Muscle layer of colon (tissue), 2 donors: ENCODE results near the gene SLC12A4.
"Not testable (repeated sequence)": the region's sequence is repeated elsewhere in the genome, so short reads cannot be mapped to it uniquely, and the experiment has no call there.

Experiments used
- H3K27ac ChIP-seq: one replicate; pipeline ENCODE4 v1.7.0; 2013; ENCODE audit warnings: low read depth, mild to moderate bottlenecking, low read length, moderate library complexity
- H3K27me3 ChIP-seq, 2 donors: one replicate each; pipeline ENCODE4 v1.7.0; 2013; ENCODE audit warnings: low read length in 2 of 2, mild to moderate bottlenecking in 2 of 2; ENCODE audit not compliant: insufficient read depth in 2 of 2, control insufficient read depth in 1 of 2
- H3K36me3 ChIP-seq: one replicate; pipeline ENCODE4 v1.7.0; 2013; ENCODE audit warnings: mild to moderate bottlenecking, low read length; ENCODE audit not compliant: insufficient read depth
- H3K4me1 ChIP-seq: one replicate; pipeline ENCODE4 v1.7.0; 2013; ENCODE audit warnings: mild to moderate bottlenecking, low read length; ENCODE audit not compliant: insufficient read depth
- H3K4me3 ChIP-seq, 2 donors: one replicate each; pipeline ENCODE4 v1.7.0; 2013; ENCODE audit warnings: low read length in 2 of 2, low read depth in 1 of 2, mild to moderate bottlenecking in 1 of 2, moderate library complexity in 1 of 2
- H3K9ac ChIP-seq: one replicate; pipeline ENCODE4 v1.7.0; 2013; ENCODE audit warnings: low read length
- H3K9me3 ChIP-seq: one replicate; pipeline ENCODE4 v1.7.0; 2013; ENCODE audit warnings: mild to moderate bottlenecking, low read length
- donor health status: abdominal sarcoma.
- donor health status: Adenocarcinoma of cecum.

Gene SLC12A4

DNA sequence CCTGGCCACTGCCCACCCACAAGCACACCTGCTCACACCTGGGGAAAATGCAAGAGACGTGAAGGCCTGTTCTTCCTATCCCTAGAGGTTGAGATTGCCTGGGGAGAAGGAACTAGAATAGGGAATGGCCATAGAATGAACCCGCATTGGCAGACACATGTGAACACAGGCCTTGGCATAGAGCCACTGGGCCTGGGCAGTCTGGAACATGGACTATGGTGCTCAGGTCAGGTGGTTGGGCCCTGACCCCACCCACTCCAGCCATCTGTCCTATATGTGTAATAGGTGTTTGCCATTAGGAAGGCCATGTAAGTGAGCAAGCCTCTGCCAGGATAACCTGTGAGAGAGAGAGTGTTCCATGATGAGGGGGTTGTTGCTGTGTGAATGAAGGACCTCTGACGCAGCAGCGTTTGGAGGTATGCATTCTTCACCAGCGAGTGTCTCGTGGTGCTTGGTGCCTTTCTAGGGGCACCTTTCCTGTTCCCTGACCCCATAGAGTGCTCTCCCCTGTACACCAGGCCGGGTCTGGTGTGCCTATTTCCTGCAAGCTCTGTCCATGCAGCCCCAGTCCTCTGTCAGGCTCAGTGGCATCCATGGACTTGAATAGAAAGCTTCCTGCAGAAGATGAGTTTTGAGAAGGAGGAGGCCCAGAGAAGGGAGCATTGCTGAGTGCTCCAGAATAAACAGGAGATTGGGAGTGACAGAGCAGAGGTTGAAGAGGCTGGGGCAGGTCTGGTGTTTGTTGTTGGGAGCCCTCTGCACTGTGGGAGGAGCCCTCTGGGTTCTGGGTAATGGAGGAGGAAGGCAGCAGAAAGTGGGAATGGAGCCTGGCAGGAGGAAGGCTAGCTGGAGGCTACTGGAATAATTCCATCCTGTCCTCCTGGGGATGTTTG, 52.4 kb downstream of the SLC12A4 start:
- H3K9ac ChIP-seq: no peak overlapping the region
- H3K9me3 ChIP-seq: no peaks in the 10 kb centered on the region
- peaks cover 29% of the 10 kb centered on the region for H3K36me3 ChIP-seq
- peaks cover 31% of the 10 kb centered on the region for H3K4me1 ChIP-seq
- H3K27me3 ChIP-seq: no peaks in the 10 kb centered on the region
- no peak overlapping the region for H3K27ac ChIP-seq
- no peak overlapping the region for H3K4me3 ChIP-seq

DNA sequence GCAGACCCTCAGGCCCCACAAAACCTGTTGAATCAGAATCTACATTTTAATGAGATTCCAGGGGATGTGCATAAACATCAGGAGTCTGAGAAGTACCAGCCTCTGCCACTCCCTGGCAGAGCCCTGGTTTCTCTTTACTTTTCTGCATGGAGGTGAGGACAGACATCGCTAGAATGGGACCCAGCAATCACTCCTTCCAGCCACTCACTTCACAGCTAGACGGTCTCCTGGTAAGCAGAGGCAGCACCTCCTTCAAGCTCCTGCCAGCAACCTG, 53.0 kb downstream of the SLC12A4 start:
- Histone ChIP-seq H3K36me3 (peaks cover 32% of the 10 kb centered on the region), H3K4me1 (peaks cover 31% of the 10 kb centered on the region)
- not testable (repeated sequence) for H3K27ac ChIP-seq, H3K4me3 ChIP-seq, H3K9ac ChIP-seq, H3K9me3 ChIP-seq, H3K27me3 ChIP-seq

DNA sequence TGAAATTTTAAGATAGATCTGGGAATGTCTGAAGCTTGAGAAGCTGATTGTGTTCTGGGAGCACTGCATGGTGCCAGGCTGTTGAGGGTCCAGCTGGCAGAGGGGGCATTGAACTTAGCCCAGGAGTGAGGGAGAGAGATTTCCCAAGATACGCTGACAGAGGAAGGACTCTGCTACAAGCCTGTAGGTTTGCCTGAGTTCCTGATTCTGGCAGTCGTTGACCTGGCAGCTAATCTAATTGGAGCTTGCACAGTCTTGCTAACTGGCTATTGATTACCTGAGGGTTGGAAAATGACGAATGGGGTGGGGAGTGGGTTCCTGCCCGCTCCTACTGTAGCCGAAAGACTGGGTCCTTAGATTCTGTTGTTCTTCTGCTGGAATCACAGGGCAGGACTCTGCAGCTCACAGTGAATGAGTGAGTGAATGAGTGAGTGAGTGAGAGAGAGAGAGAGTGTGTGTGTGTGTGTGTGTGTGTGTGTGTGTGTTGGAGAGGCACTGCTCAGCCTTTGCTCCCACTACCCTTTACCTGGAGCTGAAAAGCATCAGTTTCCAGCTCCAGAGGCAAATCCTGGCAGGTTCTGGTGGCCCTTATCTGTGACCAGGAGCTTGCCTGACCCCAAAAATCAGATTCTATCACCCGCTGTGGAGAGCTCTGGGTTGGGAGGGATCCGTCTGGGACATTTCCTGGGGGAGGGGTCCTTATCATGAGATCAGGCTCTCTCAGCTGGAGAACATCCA, 53.5 kb downstream of the SLC12A4 start:
- H3K27ac ChIP-seq: no peak overlapping the region
- H3K4me1 ChIP-seq: peaks cover 31% of the 10 kb centered on the region
- peaks cover 33% of the 10 kb centered on the region for H3K36me3 ChIP-seq
- no peaks in the 10 kb centered on the region for H3K27me3 ChIP-seq
- H3K4me3 ChIP-seq: no peak overlapping the region
- no peaks in the 10 kb centered on the region for H3K9me3 ChIP-seq
- H3K9ac ChIP-seq: no peak overlapping the region

DNA sequence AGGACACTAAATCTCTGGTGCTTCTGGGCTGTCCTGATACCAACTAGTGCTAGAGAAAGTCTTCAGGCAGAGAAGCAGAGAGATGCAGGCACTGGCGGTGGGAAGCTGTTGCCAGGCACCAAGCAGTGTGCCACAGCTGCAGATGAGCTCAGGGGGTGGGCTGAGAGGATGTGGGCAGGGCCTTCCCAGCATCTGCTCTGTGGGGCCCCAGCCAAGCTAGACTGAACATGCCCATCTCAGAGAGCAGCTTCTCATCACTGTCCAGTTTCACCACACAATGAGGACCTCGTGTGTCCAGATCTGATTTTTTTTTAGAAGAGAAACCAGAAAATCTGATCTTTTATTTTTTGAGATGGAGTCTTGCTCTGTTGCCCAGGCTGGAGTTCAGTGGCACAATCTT, 58.3 kb downstream of the SLC12A4 start:
- H3K27me3 ChIP-seq: no peaks in the 10 kb centered on the region
- no peak overlapping the region for H3K27ac ChIP-seq
- H3K36me3 ChIP-seq: peaks cover 33% of the 10 kb centered on the region
- no peaks in the 10 kb centered on the region for H3K4me1 ChIP-seq
- no peaks in the 10 kb centered on the region for H3K9me3 ChIP-seq
- H3K4me3 ChIP-seq: no peak overlapping the region
- H3K9ac ChIP-seq: no peak overlapping the region

DNA sequence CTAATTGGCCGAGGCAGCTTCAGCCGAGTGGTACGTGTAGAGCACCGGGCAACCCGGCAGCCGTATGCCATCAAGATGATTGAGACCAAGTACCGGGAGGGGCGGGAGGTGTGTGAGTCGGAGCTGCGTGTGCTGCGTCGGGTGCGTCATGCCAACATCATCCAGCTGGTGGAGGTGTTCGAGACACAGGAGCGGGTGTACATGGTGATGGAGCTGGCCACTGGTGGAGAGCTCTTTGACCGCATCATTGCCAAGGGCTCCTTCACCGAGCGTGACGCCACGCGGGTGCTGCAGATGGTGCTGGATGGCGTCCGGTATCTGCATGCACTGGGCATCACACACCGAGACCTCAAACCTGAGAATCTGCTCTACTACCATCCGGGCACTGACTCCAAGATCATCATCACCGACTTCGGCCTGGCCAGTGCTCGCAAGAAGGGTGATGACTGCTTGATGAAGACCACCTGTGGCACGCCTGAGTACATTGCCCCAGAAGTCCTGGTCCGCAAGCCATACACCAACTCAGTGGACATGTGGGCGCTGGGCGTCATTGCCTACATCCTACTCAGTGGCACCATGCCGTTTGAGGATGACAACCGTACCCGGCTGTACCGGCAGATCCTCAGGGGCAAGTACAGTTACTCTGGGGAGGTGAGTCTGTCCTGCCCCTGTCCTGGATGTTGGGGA, 59.2 kb downstream of the SLC12A4 start:
- H3K27ac ChIP-seq: no peak overlapping the region
- H3K9ac ChIP-seq: no peak overlapping the region
- no peaks in the 10 kb centered on the region for H3K9me3 ChIP-seq
- H3K27me3 ChIP-seq: no peaks in the 10 kb centered on the region
- H3K4me3 ChIP-seq: no peak overlapping the region
- peaks cover 32% of the 10 kb centered on the region for H3K36me3 ChIP-seq
- no peaks in the 10 kb centered on the region for H3K4me1 ChIP-seq

DNA sequence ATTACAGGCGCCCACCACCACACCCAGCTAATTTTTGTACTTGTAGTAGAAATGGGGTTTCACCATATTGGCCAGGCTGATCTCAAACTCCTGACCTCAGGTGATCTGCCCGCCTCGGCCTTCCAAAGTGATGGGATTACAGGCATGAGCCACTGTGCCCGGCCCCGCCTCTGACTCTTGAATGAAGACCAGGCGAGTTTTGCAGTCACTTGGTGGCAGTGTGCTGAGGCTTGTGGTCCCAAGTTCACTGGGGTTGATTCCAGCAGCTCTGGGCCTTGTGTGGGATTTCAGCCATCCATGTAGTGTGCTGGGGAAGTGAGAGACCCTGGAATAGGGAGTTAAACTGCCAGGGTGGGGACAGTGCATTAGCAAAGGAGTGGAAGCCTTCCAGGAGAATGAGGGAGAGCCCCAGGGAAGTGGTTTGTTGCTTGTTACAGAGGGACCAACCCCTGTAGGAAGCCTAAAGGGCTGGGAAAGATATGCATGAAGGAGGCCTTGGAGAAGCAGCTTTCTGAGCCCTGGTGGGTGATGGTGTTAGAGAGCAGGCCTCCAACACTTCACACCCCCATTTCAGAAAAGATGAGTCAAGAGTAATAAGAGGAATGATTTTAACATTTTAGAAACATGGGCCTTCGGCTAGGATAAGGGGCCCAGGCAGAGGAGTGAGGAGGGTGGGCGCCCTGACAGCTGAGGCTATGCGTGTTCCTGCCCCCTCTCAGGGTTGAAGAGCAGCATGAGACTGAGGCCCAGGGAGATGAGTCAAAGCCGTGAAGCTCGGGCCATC, 60.8 kb downstream of the SLC12A4 start:
- Histone ChIP-seq H3K4me3 (no peak overlapping the region), H3K9me3 (no peaks in the 10 kb centered on the region), H3K27ac (no peak overlapping the region), H3K36me3 (peaks cover 42% of the 10 kb centered on the region), H3K4me1 (no peaks in the 10 kb centered on the region), H3K9ac (no peak overlapping the region), H3K27me3 (no peaks in the 10 kb centered on the region)

DNA sequence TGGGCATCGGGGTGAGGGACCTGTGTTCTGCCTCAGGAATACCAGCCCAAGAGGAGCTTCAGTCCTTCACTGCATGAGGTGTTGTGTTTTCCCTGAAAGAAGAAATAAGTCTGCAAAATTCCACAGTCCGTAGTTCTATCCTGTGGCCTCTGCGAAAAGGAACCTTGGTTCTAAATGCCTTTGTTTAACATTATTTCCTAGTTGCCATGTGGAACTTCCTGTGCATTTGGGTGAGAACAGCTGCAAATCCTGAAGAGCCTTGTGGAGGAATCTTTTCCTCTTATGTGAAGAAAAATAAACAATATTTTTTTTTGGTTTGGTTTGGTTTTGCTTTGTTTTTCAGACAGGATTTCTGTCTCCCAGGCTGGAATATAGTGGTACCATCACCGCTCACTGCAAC, 65.6 kb downstream of the SLC12A4 start:
- no peaks in the 10 kb centered on the region for H3K27me3 ChIP-seq
- H3K9ac ChIP-seq: no peak overlapping the region
- no peaks in the 10 kb centered on the region for H3K9me3 ChIP-seq
- H3K4me1 ChIP-seq: no peaks in the 10 kb centered on the region
- H3K27ac ChIP-seq: no peak overlapping the region
- no peak overlapping the region for H3K4me3 ChIP-seq
- peaks cover 10% of the 10 kb centered on the region for H3K36me3 ChIP-seq

DNA sequence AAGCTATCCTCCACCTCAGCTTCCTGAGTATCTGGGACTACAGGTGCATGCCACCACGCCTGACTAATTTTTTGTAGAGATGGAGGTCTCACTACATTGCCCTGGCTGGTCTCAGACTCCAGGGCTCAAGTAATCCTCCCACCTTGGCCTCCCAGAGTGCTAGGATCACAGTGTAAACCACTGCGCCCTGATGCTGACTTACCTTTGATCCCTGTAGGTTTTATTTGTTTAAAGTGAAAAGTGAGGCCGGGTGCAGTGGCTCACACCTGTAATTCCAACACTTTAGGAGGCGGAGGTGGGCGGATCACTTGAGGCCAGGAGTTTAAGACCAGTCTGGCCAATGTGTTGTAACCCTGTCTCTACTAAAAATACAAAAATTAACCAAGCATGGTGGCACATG, 66.7 kb downstream of the SLC12A4 start:
- H3K9me3 ChIP-seq: no peaks in the 10 kb centered on the region
- no peak overlapping the region for H3K27ac ChIP-seq
- no peak overlapping the region for H3K9ac ChIP-seq

DNA sequence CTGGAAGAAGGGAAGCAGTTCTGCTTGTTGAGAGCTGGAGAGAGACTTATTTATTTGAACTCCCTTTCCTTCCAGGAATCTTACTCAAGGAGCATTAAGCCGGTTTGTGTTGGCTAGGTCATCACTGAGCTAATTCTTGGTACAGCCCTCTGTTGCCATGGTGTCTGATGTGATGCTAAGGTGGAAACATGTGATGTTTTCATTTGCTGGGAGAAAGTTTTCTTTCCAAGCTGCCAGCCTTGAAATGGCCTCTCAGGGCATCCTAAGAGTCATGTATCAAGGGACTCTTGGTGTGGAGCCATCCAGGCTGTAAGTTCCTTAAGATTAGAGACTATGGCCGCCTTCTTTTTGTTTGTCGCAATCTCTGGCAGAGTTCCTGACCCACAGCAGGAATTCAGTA, 71.2 kb downstream of the SLC12A4 start:
- Histone ChIP-seq H3K9ac (no peak overlapping the region), H3K4me1 (peaks cover 23% of the 10 kb centered on the region), H3K36me3 (no peaks in the 10 kb centered on the region), H3K9me3 (no peaks in the 10 kb centered on the region), H3K27me3 (no peaks in the 10 kb centered on the region), H3K4me3 (no peak overlapping the region), H3K27ac (no peak overlapping the region)

More for the DNA sequence above, 66.7 kb downstream of the SLC12A4 start:
- peaks cover 10% of the 10 kb centered on the region for H3K36me3 ChIP-seq
- H3K4me1 ChIP-seq: peaks cover 9% of the 10 kb centered on the region
- H3K27me3 ChIP-seq: no peaks in the 10 kb centered on the region
- no peak overlapping the region for H3K4me3 ChIP-seq

DNA sequence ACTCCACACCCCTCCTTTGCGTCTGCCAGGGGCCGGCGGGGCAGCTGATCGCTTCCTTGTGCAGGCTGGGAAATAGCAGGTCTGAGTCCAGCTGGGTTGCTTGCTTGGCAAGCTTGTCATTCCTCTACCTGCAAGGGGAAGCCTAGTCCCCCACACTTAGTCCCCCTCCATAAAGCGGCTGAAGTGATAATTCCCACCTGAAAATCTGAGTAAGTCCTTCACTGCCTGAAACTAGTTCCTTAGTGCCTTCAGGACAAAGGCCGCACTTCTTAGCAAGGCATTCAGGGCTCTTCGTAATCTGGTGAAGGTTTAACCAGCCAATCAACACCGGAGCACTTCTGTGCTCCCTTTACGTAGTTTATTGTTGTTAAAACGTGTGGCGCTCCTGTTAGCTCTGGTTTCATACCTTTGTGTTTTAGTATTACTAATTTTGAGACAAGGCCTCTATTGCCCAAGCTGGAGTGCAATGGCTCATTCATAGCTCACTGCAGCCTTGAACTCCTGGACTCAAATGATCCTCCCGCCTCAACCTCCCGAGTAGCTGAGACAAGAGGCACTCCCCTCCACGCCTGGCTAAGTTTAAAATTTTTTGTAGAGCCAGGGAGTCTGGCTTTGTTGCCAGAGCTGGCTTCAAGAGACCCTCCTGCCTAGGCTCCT, 74.6 kb downstream of the SLC12A4 start:
- Histone ChIP-seq H3K4me1 (peaks cover 23% of the 10 kb centered on the region), H3K27ac (peak overlapping the region; percentile 97), H3K4me3 (peak overlapping the region; percentile 81 to 91), H3K9me3 (no peaks in the 10 kb centered on the region), H3K36me3 (no peaks in the 10 kb centered on the region), H3K9ac (peak overlapping the region; percentile 90), H3K27me3 (no peaks in the 10 kb centered on the region)
